ENCODE measurements around the gene OR51B2.

- TF ChIP-seq, protein P1, sequence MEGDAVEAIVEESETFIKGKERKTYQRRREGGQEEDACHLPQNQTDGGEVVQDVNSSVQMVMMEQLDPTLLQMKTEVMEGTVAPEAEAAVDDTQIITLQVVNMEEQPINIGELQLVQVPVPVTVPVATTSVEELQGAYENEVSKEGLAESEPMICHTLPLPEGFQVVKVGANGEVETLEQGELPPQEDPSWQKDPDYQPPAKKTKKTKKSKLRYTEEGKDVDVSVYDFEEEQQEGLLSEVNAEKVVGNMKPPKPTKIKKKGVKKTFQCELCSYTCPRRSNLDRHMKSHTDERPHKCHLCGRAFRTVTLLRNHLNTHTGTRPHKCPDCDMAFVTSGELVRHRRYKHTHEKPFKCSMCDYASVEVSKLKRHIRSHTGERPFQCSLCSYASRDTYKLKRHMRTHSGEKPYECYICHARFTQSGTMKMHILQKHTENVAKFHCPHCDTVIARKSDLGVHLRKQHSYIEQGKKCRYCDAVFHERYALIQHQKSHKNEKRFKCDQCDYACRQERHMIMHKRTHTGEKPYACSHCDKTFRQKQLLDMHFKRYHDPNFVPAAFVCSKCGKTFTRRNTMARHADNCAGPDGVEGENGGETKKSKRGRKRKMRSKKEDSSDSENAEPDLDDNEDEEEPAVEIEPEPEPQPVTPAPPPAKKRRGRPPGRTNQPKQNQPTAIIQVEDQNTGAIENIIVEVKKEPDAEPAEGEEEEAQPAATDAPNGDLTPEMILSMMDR (optimal IDR thresholded peaks at IDR 0.05 in 1 of 3, IDR thresholded peaks at IDR 0.05 in 1 of 3, conservative IDR thresholded peaks at IDR 0.05 in 1 of 3; ENCODE audit: extremely low read depth in 1 of 3, insufficient read depth in 2 of 3, low read length in 3 of 3), result no peak
- TF ChIP-seq EZH2 (IDR thresholded peaks at IDR 0.05; ENCODE audit: low read length), result no peak
Observed at GRCh38 chr11:5317292-5317691, 6.8 kb downstream of the OR51B2 start.

Data from keratinocyte (primary cell).